HG03280 (cell line): ENCODE data around the gene MTCL1.

ENCODE experiments used
- ATAC-seq: cut with Tn5 transposase; IDR thresholded peaks from one replicate; pipeline ENCODE4 v1.9.1; 2021; ENCODE audit warnings: mild to moderate bottlenecking, moderate library complexity; ENCODE audit not compliant: unreplicated experiment

The MTCL1 gene

DNA sequence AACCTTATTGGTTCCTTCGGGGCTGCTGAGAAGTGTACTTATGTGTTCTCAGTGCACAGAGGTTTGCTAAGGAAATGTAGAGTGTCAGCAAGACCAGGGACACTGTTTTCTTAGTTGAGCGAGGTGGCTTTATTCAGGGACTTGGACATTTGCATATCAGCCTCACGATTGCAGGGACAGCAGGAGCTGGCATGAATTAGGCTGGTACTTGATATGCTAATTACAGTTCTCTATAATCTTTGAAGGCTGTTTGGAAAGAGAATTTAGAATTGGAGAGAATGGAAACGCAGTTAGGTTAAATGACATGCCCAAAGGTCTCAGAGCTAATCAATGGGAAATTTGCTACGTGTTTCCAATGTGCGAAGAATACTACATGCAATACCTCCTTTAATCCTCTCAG is 18.7 kb upstream of the MTCL1 start:
- ATAC-seq: no peak

GRCh38 chr18:8688216-8688800 is 17.0 kb upstream of the MTCL1 start:
- no peak for ATAC-seq

DNA sequence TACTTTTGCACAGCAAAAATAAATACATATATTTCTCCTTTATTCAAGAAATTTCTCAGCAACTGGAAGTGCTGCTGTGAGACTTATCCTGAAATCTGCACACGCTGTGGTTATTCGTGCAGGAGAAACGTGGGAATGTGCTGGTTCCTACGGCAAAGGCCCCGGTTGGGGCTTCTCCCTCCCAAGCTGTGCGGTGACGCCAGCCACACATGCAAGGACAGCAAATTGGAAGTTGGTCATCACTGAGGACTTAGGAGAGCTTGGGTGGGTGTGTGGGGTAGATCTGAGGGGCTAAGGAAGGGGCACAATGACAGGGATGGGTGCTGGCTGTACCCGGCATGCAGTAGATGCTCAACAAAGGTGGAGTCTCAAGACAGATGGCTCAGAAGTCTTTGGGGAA is 16.5 kb upstream of the MTCL1 start:
- no peak for ATAC-seq

- ATAC-seq: no peak
These were observed 15.8 kb upstream of the MTCL1 start for GRCh38 chr18:8689517-8689916.

DNA sequence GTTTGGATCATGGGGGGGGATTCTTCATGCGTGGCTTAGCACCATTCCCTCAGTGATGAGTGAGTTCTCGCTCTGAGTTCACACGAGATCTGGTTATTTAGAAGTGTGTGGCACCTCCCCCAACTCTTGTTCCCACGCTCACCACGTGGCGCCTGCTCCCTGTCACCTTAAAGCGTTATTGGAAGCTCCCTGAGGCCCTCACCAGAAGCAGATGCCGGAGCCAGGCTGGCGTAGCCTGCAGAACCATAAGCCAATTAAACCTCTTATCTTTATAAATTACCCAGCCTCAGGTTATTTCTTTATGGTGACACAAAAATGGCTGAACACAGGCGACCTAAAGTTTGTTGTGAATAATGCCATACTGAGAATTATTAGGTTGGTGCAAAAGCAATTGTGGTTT is 10.5 kb upstream of the MTCL1 start:
- ATAC-seq: no peak

- no peak for ATAC-seq
These were observed 9.3 kb upstream of the MTCL1 start for GRCh38 chr18:8695932-8696517.

- peak; percentile 67 for ATAC-seq
These were observed 8.6 kb upstream of the MTCL1 start for GRCh38 chr18:8696749-8697211.

GRCh38 chr18:8699126-8699525 is 6.2 kb upstream of the MTCL1 start:
- no peak for ATAC-seq

DNA sequence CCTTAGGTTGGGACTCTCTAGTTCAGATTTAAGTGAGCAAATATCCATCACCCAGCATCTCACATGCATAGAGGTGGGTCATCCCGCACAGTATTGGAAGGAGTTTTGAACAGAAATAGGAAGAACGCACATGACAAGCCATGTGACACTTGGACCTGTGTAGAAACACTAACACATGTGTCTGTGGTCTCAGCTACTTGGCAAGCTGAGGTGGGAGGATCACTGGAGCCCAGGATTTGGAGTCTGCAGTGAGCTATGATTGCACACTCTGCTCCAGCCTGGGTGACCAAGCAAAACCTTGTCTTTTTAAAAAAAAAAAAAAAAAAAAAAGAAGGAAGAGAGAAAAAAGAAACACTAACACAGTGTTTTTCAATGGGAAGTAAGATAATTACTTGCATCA is 5.4 kb upstream of the MTCL1 start:
- no peak for ATAC-seq

GRCh38 chr18:8701546-8702118 is 3.7 kb upstream of the MTCL1 start:
- ATAC-seq: no peak

DNA sequence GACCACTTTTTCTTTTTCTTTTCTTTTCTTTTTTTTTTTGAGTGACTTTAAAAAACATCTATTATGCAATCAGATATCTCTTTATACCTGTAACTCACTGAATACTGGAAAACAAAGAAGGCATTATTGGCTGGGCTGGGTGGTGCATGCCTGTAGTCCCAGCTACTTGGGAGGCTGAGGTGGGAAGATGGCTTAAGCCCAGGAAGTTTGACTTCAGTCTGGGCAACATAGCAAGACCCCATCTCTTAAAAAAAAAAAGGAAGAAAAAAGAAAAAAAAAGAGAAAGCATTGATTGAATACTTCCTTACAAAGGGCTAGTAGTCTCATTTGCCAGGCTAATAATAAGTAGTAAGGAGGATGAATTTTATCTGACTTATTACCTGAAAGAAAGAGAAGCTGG is 2.7 kb upstream of the MTCL1 start:
- no peak for ATAC-seq

DNA sequence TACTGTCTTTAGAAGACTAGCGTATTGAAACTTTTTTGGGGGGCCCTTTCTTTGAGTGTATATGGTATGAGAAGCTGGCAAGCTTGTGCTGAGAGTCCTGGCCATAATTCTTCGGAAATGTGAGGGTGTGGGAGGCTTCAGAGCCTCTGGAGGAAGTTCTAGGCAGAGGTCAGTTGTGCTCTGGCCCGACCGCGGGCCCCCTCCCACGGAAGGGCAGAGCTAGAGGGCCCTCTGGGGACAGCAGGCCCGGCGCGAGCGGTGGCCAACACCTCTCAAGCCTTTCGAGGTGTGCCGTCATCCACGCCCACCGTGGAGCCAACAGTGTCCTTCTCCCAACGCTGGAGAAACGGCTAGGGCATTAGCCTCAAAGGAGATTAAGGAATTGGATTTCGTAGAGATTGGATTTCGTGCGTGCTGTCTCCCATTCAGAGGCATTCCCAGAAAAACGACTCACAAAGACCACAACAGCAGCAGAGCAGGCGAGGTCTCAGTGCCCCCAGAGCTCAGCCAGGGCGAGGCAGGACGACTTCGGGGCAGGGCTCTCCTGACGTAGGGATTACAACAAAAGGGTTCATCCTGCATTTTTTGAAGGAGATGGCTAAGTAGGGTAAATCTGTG is 2.2 kb upstream of the MTCL1 start:
- ATAC-seq: no peak

DNA sequence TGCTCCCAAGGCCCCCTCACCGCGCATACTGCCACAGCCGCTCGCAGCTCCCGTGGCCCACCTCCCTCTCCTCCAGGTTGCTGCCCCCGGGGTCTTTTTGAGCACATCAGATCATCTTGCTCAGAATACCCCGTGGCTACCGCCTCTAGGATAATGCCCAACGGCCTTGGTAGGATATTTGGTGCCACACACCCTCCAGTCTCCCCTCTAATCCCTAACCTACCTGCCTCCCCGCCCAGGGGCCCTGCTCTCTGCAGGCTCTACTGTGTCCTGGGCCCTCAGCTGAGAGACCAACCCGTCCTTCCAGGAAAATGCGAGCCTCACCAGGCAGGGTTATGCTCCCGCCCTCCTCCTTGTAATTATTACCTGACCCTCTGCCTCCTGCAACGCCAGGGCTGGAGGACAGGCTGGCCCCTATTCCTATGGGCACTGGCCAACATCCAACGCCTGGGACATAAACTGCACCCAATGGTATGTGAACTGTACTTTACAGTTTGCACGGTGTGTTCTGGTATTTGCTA is 1.5 kb upstream of the MTCL1 start:
- no peak for ATAC-seq

GRCh38 chr18:8704361-8705237 is 757 bp upstream of the MTCL1 start:
- ATAC-seq: peak; percentile 85

GRCh38 chr18:8705961-8706790 is 820 bp downstream of the MTCL1 start:
- no peak for ATAC-seq

GRCh38 chr18:8706791-8707555 is 1.6 kb downstream of the MTCL1 start:
- no peak for ATAC-seq

DNA sequence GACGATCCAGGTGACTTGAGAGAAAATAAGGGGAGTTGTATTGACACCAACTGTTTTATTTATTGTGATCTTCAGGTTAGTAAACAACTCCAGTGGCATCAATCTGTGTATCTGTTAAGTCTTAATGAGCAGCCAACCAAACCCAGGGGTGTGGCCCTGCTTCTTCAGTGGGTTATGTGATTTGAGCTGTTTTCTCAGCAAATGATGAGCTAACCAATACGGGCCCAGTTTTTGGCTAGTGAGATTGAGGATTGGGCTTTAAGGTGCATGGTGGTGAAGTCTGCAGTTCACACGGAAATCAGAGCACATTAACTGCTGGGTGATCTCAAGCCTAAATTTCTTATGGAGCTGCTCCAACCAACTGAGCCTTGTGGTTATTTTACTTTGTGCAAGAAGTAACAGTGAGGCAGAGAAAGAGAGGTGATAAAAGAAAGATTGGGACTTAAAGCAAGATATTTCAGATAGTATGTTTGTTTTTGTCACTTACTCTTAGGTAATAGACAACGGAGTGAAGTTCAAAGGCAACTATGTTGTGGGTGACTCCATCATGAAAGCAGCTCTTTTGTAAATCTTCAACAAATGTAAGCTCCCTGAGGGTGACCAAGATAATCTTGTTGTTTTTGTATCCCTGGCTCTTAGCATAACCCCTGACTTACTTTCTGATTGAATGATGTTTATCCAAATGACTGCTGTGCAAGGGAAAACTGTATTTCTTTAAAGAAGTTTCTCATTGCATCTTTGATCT is 2.4 kb downstream of the MTCL1 start:
- no peak for ATAC-seq

- no peak for ATAC-seq
These were observed 3.3 kb downstream of the MTCL1 start for GRCh38 chr18:8708670-8709069.
